ENCODE data around the gene ILDR1.

- TF ChIP-seq EZH2phosphoT487 (IDR thresholded peaks at IDR 0.05; ENCODE audit: low read length) (no peak), EZH2 (optimal IDR thresholded peaks at IDR 0.05; ENCODE audit: low read depth, low read length) (no peak)
Observed at GRCh38 chr3:122052968-122053367, 30.9 kb upstream of the ILDR1 start.

Data from MM.1S (cell line).